ENCODE data around the gene MCF2. TPM values are rescaled to one million over a fixed set of nuclear protein-coding genes. Genes with fewer than 3 reads are reported as not detected.
A peak's percentile ranks its signal among the peaks of the same experiment; 100 is the strongest.

Gene MCF2
- polyA plus RNA-seq, 1 donor: 0.13 TPM

GRCh38 chrX:139600105-139600504 lies 107.9 kb downstream of the MCF2 start:
- WGBS (ENCODE audit: insufficient coverage, low lambda C conversion rate): no CpG with 5 or more reads among the region's 1 CpG
- H3K4me1 ChIP-seq (ENCODE audit: control insufficient read depth, insufficient read depth, low read length): no peaks in the 10 kb centered on the region
- no peak overlapping the region for H3K27ac ChIP-seq (ENCODE audit: low read length)
- no peak overlapping the region for H3K4me3 ChIP-seq (ENCODE audit: low read length)
- no peaks in the 10 kb centered on the region for H3K9me3 ChIP-seq (ENCODE audit: control insufficient read depth, low read depth, low read length)
- no peak for DNase-seq
- no peaks in the 10 kb centered on the region for H3K27me3 ChIP-seq (ENCODE audit: control insufficient read depth, insufficient read depth, low read length)
- H3K36me3 ChIP-seq (ENCODE audit: control insufficient read depth, insufficient read depth, low read length): no peaks in the 10 kb centered on the region

- Histone ChIP-seq H3K27ac (ENCODE audit: low read length) (no peak overlapping the region), H3K27me3 (ENCODE audit: control insufficient read depth, insufficient read depth, low read length) (no peaks in the 10 kb centered on the region), H3K4me3 (ENCODE audit: low read length) (no peak overlapping the region), H3K9me3 (ENCODE audit: control insufficient read depth, low read depth, low read length) (no peaks in the 10 kb centered on the region), H3K36me3 (ENCODE audit: control insufficient read depth, insufficient read depth, low read length) (no peaks in the 10 kb centered on the region), H3K4me1 (ENCODE audit: control insufficient read depth, insufficient read depth, low read length) (no peaks in the 10 kb centered on the region)
- no CpG with 5 or more reads among the region's 4 CpGs for WGBS (ENCODE audit: insufficient coverage, low lambda C conversion rate)
- DNase-seq: no peak
Observed at GRCh38 chrX:139596068-139596467, 111.9 kb downstream of the MCF2 start.

- no peaks in the 10 kb centered on the region for H3K4me1 ChIP-seq (ENCODE audit: control insufficient read depth, insufficient read depth, low read length)
- no peaks in the 10 kb centered on the region for H3K36me3 ChIP-seq (ENCODE audit: control insufficient read depth, insufficient read depth, low read length)
- H3K9me3 ChIP-seq (ENCODE audit: control insufficient read depth, low read depth, low read length): no peaks in the 10 kb centered on the region
- no peaks in the 10 kb centered on the region for H3K27me3 ChIP-seq (ENCODE audit: control insufficient read depth, insufficient read depth, low read length)
- 83% methylated on average over 2 of the region's 5 CpGs for WGBS (ENCODE audit: insufficient coverage, low lambda C conversion rate)
- DNase-seq: no peak
- H3K4me3 ChIP-seq (ENCODE audit: low read length): no peak overlapping the region
- no peak overlapping the region for H3K27ac ChIP-seq (ENCODE audit: low read length)
Observed at GRCh38 chrX:139585613-139586012, 122.4 kb downstream of the MCF2 start.

- Histone ChIP-seq H3K36me3 (ENCODE audit: control insufficient read depth, insufficient read depth, low read length) (no peaks in the 10 kb centered on the region), H3K4me1 (ENCODE audit: control insufficient read depth, insufficient read depth, low read length) (no peaks in the 10 kb centered on the region), H3K4me3 (ENCODE audit: low read length) (no peak overlapping the region), H3K27ac (ENCODE audit: low read length) (no peak overlapping the region), H3K9me3 (ENCODE audit: control insufficient read depth, low read depth, low read length) (no peaks in the 10 kb centered on the region), H3K27me3 (ENCODE audit: control insufficient read depth, insufficient read depth, low read length) (no peaks in the 10 kb centered on the region)
- WGBS (ENCODE audit: insufficient coverage, low lambda C conversion rate): no CpG with 5 or more reads among the region's 4 CpGs
- no peak for DNase-seq
Observed at GRCh38 chrX:139581068-139581467, 126.9 kb downstream of the MCF2 start.

- Histone ChIP-seq H3K36me3 (ENCODE audit: control insufficient read depth, insufficient read depth, low read length) (no peaks in the 10 kb centered on the region), H3K27ac (ENCODE audit: low read length) (no peak overlapping the region), H3K4me1 (ENCODE audit: control insufficient read depth, insufficient read depth, low read length) (no peaks in the 10 kb centered on the region), H3K4me3 (ENCODE audit: low read length) (no peak overlapping the region), H3K9me3 (ENCODE audit: control insufficient read depth, low read depth, low read length) (no peaks in the 10 kb centered on the region), H3K27me3 (ENCODE audit: control insufficient read depth, insufficient read depth, low read length) (no peaks in the 10 kb centered on the region)
- no CpG with 5 or more reads among the region's 1 CpG for WGBS (ENCODE audit: insufficient coverage, low lambda C conversion rate)
- no peak for DNase-seq
Observed at GRCh38 chrX:139566981-139567380, 141.0 kb downstream of the MCF2 start.

GRCh38 chrX:139563251-139563650 lies 144.7 kb downstream of the MCF2 start:
- no peaks in the 10 kb centered on the region for H3K9me3 ChIP-seq (ENCODE audit: control insufficient read depth, low read depth, low read length)
- no peak for DNase-seq
- H3K4me1 ChIP-seq (ENCODE audit: control insufficient read depth, insufficient read depth, low read length): no peaks in the 10 kb centered on the region
- no peak overlapping the region for H3K27ac ChIP-seq (ENCODE audit: low read length)
- H3K4me3 ChIP-seq (ENCODE audit: low read length): no peak overlapping the region
- no peaks in the 10 kb centered on the region for H3K36me3 ChIP-seq (ENCODE audit: control insufficient read depth, insufficient read depth, low read length)
- H3K27me3 ChIP-seq (ENCODE audit: control insufficient read depth, insufficient read depth, low read length): no peaks in the 10 kb centered on the region
- WGBS (ENCODE audit: insufficient coverage, low lambda C conversion rate): no CpG with 5 or more reads among the region's 5 CpGs

- Histone ChIP-seq H3K9me3 (ENCODE audit: control insufficient read depth, low read depth, low read length) (no peaks in the 10 kb centered on the region), H3K4me3 (ENCODE audit: low read length) (no peak overlapping the region), H3K27ac (ENCODE audit: low read length) (no peak overlapping the region), H3K36me3 (ENCODE audit: control insufficient read depth, insufficient read depth, low read length) (no peaks in the 10 kb centered on the region), H3K4me1 (ENCODE audit: control insufficient read depth, insufficient read depth, low read length) (no peaks in the 10 kb centered on the region), H3K27me3 (ENCODE audit: control insufficient read depth, insufficient read depth, low read length) (no peaks in the 10 kb centered on the region)
- no peak for DNase-seq
Observed at GRCh38 chrX:139560221-139560620, 147.7 kb downstream of the MCF2 start.

GRCh38 chrX:139559383-139560042 lies 148.5 kb downstream of the MCF2 start:
- Histone ChIP-seq H3K27ac (ENCODE audit: low read length) (no peak overlapping the region), H3K4me1 (ENCODE audit: control insufficient read depth, insufficient read depth, low read length) (no peaks in the 10 kb centered on the region), H3K9me3 (ENCODE audit: control insufficient read depth, low read depth, low read length) (no peaks in the 10 kb centered on the region), H3K4me3 (ENCODE audit: low read length) (no peak overlapping the region), H3K36me3 (ENCODE audit: control insufficient read depth, insufficient read depth, low read length) (no peaks in the 10 kb centered on the region), H3K27me3 (ENCODE audit: control insufficient read depth, insufficient read depth, low read length) (no peaks in the 10 kb centered on the region)
- DNase-seq: peak; percentile 4 to 19
- WGBS (ENCODE audit: insufficient coverage, low lambda C conversion rate): no CpG with 5 or more reads among the region's 9 CpGs

GRCh38 chrX:139554991-139555675 lies 152.8 kb downstream of the MCF2 start:
- no peaks in the 10 kb centered on the region for H3K9me3 ChIP-seq (ENCODE audit: control insufficient read depth, low read depth, low read length)
- peak in 1 of 2 donors; percentile 3 for DNase-seq
- H3K36me3 ChIP-seq (ENCODE audit: control insufficient read depth, insufficient read depth, low read length): no peaks in the 10 kb centered on the region
- H3K4me3 ChIP-seq (ENCODE audit: low read length): no peak overlapping the region
- H3K27me3 ChIP-seq (ENCODE audit: control insufficient read depth, insufficient read depth, low read length): no peaks in the 10 kb centered on the region
- H3K27ac ChIP-seq (ENCODE audit: low read length): no peak overlapping the region
- no CpG with 5 or more reads among the region's 26 CpGs for WGBS (ENCODE audit: insufficient coverage, low lambda C conversion rate)
- no peaks in the 10 kb centered on the region for H3K4me1 ChIP-seq (ENCODE audit: control insufficient read depth, insufficient read depth, low read length)

- no peaks in the 10 kb centered on the region for H3K9me3 ChIP-seq (ENCODE audit: control insufficient read depth, low read depth, low read length)
- no peak for DNase-seq
- H3K4me3 ChIP-seq (ENCODE audit: low read length): no peak overlapping the region
- H3K27ac ChIP-seq (ENCODE audit: low read length): no peak overlapping the region
- H3K4me1 ChIP-seq (ENCODE audit: control insufficient read depth, insufficient read depth, low read length): no peaks in the 10 kb centered on the region
- H3K36me3 ChIP-seq (ENCODE audit: control insufficient read depth, insufficient read depth, low read length): no peaks in the 10 kb centered on the region
- H3K27me3 ChIP-seq (ENCODE audit: control insufficient read depth, insufficient read depth, low read length): no peaks in the 10 kb centered on the region
Observed at GRCh38 chrX:139554376-139554775, 153.6 kb downstream of the MCF2 start.

- DNase-seq: no peak
- Histone ChIP-seq H3K36me3 (ENCODE audit: control insufficient read depth, insufficient read depth, low read length) (no peaks in the 10 kb centered on the region), H3K27ac (ENCODE audit: low read length) (no peak overlapping the region), H3K4me3 (ENCODE audit: low read length) (no peak overlapping the region), H3K27me3 (ENCODE audit: control insufficient read depth, insufficient read depth, low read length) (no peaks in the 10 kb centered on the region), H3K9me3 (ENCODE audit: control insufficient read depth, low read depth, low read length) (no peaks in the 10 kb centered on the region), H3K4me1 (ENCODE audit: control insufficient read depth, insufficient read depth, low read length) (no peaks in the 10 kb centered on the region)
- WGBS (ENCODE audit: insufficient coverage, low lambda C conversion rate): no CpG with 5 or more reads among the region's 3 CpGs
Observed at GRCh38 chrX:139544591-139544990, 163.4 kb downstream of the MCF2 start.
